T-helper 1 cell treated with Interleukin-12 subunit alpha and Interleukin-12 subunit beta and Interleukin-4 antibody, amounts not matched to agents 30 μg/mL and 1 μg/mL, for 36 hours (primary cell): Measurements from ENCODE around the gene WDR86.

Experiments
- H3K27ac Mint-ChIP-seq: one replicate; pipeline ENCODE4 v1.8.0; 2021; ENCODE audit warnings: mild to moderate bottlenecking, mixed read lengths
- H3K27me3 Mint-ChIP-seq: one replicate; pipeline ENCODE4 v1.8.0; 2021; ENCODE audit warnings: low read depth, mixed read lengths
- H3K36me3 Mint-ChIP-seq: one replicate; pipeline ENCODE4 v1.8.0; 2021; ENCODE audit warnings: low read depth, mixed read lengths
- H3K4me1 Mint-ChIP-seq: one replicate; pipeline ENCODE4 v1.8.0; 2021; ENCODE audit warnings: low read depth, mixed read lengths
- H3K4me3 Mint-ChIP-seq: one replicate; pipeline ENCODE4 v1.8.0; 2021; ENCODE audit warnings: mild to moderate bottlenecking, moderate library complexity, mixed read lengths
- H3K9me3 Mint-ChIP-seq: one replicate; pipeline ENCODE4 v1.8.0; 2021; ENCODE audit warnings: mixed read lengths

Gene WDR86

DNA sequence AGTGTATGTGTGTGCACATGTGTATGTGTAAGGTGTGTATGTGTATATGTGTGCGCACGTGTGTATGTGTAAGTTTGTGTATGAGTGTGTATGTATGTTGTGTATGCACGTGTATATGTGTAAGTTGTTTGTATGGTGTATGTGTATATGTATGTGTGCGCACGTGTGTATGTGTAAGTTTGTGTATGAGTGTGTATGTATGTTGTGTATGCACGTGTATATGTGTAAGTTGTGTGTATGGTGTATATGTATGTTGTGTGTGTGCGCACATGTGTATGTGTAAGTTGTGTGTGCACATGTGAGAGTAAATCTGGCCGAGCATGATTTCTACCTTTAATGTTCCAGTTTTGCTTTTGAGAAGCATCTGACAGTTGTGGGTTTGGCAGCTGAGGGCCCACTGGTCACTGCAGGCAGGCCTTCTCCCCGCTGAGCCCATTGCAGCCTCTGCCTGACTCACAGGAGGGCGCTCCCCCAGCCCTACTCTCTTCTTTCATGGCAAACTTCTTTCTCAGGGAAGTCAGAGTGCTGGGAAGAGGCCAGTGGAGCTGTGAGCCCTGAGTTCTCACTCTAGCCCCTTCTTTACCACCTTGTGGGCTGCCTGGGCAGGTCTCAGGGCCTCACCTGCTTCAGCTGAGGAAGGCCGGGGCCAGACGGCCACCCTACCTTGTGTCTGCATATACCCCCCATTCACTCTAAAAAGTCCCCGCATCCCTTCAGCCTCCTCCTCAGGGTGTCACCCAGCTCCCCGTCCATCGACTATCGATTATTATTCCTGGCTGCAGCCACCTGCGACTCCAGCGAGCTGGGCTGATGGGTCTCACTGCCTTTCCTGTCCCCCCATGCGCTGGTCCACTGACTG is 11.2 kb downstream of the WDR86 start:
- Mint-ChIP-seq H3K36me3 (no peaks in the 10 kb centered on the region), H3K4me3 (no peak overlapping the region), H3K4me1 (no peaks in the 10 kb centered on the region), H3K27ac (no peak overlapping the region), H3K27me3 (peaks cover 7% of the 10 kb centered on the region), H3K9me3 (no peaks in the 10 kb centered on the region)

DNA sequence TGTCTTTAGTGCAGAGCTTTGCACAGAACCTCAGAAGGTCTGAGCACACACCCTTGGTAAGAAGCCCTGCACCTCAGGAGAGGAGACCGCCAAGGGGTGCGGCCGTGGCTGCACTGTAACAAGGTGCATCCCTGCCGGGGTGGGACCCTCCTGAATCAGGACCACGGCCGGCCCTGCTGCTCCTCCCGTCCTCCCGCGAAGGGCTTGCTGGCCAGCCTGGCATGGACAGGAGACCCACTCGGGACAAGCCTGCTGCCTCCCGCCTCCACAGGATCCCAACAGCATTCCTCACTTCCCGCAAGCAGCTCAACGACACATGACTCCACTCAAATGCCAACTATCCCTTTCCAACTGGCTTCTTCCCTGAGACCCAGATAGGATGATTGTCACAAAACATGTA is 12.8 kb downstream of the WDR86 start:
- peaks cover 7% of the 10 kb centered on the region for H3K27me3 Mint-ChIP-seq
- no peak overlapping the region for H3K27ac Mint-ChIP-seq
- H3K9me3 Mint-ChIP-seq, result no peaks in the 10 kb centered on the region
- no peaks in the 10 kb centered on the region for H3K36me3 Mint-ChIP-seq
- H3K4me1 Mint-ChIP-seq, result no peaks in the 10 kb centered on the region
- no peak overlapping the region for H3K4me3 Mint-ChIP-seq

DNA sequence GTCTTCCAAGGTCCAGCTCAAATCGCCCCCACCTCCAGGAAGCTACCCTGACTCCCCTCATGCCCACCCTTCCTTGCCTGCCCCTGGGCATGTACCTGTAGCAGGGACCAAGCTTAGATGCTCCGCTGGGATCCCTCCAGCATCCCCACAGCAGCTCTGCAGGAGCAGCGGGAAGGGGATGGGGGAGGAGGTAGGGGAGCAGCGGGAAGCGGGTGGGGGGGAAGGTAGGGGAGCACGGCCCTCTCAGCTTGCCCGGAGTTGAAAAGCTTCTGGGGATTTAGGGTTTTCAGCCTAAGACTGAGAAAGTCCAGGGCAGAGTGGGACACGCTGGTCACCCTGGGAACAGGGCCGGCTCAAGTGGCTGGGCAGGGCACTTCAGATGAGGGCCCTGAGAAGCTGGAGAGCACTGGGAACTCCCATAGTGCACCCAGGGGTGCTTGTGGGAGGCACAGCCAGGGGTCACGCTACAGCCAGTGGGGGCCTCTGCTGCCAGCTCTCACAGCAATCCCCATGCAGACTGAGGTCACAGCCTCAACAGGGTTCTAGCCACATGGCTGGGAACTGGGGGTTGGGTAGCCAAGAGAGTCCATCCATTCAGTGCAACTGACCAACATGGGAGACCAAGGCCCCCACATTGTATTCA is 13.4 kb downstream of the WDR86 start:
- Mint-ChIP-seq H3K36me3 (no peaks in the 10 kb centered on the region), H3K9me3 (no peaks in the 10 kb centered on the region), H3K27me3 (peaks cover 7% of the 10 kb centered on the region), H3K27ac (no peak overlapping the region), H3K4me3 (no peak overlapping the region), H3K4me1 (no peaks in the 10 kb centered on the region)

DNA sequence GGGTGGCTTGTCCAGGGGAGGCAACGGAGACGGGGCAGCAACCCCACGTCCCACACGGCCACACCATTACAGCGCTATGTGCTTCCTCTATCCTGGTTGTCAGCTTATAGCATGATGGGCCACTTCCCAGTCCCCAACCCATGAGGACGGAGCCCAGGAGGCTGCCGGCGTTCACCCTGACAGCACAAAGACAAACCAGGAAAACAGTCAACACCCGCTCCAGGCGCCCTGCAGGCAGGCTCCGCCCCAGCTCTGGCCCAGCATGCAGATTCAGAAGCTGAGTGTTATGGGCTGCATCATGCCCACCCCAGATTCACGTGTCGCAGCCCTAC is 14.8 kb downstream of the WDR86 start:
- no peak overlapping the region for H3K4me3 Mint-ChIP-seq
- no peak overlapping the region for H3K27ac Mint-ChIP-seq
- no peaks in the 10 kb centered on the region for H3K9me3 Mint-ChIP-seq
- H3K36me3 Mint-ChIP-seq, result no peaks in the 10 kb centered on the region
- no peaks in the 10 kb centered on the region for H3K4me1 Mint-ChIP-seq
- no peaks in the 10 kb centered on the region for H3K27me3 Mint-ChIP-seq

DNA sequence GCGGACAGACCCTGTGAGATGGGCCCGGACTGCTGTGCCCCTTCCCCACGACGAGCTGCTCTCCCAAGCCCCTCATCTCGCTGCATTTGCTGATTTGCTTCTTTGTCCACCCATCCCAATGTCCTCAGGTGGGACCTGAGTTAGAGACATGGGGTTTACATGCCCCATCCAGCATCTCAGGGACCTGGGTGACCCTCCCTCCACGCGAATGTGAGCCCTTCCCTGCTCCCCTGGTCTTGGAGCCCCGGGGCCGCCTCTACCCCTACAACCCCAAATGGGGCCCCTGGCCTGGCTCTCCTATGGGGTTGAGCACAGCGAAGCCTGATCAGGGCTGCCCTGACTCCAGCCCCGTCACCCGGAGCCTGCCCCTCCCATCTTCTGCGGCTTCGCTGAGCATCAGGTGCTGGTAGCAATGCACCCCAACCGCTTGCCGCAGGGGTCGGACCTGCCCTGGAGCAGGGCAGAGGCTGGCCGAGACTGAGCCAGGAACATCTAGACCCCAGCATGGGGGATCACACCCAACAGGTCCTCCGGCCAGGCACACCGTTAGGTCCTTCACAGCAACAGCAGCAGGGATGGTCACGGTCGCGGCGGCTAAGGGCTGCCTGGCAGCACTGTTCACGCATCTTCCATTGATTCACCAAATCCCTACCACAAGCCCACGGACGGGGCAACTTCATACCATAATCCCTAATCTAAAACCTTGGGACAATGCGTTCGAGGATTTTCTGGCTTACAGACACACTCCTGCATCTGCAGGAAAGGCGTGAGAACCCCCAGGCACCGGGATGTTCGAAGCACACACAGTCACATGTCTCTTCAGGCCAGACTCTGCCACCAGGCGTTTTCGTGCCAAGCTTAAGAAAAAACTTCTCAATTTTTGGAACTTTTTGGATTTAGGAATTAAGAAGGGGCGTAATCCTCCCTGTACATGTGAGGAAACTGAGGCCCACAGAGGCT is 15.5 kb downstream of the WDR86 start:
- Mint-ChIP-seq H3K9me3 (no peaks in the 10 kb centered on the region), H3K4me3 (no peak overlapping the region), H3K27ac (no peak overlapping the region), H3K36me3 (no peaks in the 10 kb centered on the region), H3K27me3 (no peaks in the 10 kb centered on the region), H3K4me1 (no peaks in the 10 kb centered on the region)

GRCh38 chr7:151393031-151393977 is 16.5 kb downstream of the WDR86 start:
- Mint-ChIP-seq H3K4me1 (no peaks in the 10 kb centered on the region), H3K36me3 (no peaks in the 10 kb centered on the region), H3K27me3 (no peaks in the 10 kb centered on the region), H3K9me3 (no peaks in the 10 kb centered on the region), H3K4me3 (no peak overlapping the region), H3K27ac (no peak overlapping the region)

DNA sequence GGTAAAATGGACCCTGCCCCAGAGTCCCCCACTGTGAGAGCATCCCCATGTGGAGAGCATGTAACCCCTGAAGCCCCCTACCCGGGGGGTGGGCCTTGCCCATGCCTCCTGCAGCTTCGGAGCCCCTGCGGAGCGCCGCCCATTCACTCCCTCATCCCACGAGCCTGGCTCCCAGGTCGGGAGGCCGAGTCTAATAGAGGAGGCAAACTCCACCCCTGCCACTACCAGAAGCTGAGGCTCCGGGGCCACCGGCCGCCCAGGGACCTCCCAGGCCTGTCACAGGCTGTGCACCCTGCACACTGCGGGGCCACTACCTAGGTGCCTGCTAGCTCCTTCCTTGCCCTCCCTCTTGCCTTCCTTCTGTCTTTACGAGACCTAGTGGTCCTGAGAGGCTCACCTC is 17.4 kb downstream of the WDR86 start:
- H3K4me1 Mint-ChIP-seq, result no peaks in the 10 kb centered on the region
- no peaks in the 10 kb centered on the region for H3K27me3 Mint-ChIP-seq
- no peak overlapping the region for H3K4me3 Mint-ChIP-seq
- H3K9me3 Mint-ChIP-seq, result no peaks in the 10 kb centered on the region
- H3K27ac Mint-ChIP-seq, result no peak overlapping the region
- no peaks in the 10 kb centered on the region for H3K36me3 Mint-ChIP-seq

GRCh38 chr7:151392002-151392401 is 17.8 kb downstream of the WDR86 start:
- H3K4me1 Mint-ChIP-seq, result no peaks in the 10 kb centered on the region
- H3K27ac Mint-ChIP-seq, result no peak overlapping the region
- H3K27me3 Mint-ChIP-seq, result no peaks in the 10 kb centered on the region
- no peaks in the 10 kb centered on the region for H3K9me3 Mint-ChIP-seq
- H3K36me3 Mint-ChIP-seq, result no peaks in the 10 kb centered on the region
- no peak overlapping the region for H3K4me3 Mint-ChIP-seq

DNA sequence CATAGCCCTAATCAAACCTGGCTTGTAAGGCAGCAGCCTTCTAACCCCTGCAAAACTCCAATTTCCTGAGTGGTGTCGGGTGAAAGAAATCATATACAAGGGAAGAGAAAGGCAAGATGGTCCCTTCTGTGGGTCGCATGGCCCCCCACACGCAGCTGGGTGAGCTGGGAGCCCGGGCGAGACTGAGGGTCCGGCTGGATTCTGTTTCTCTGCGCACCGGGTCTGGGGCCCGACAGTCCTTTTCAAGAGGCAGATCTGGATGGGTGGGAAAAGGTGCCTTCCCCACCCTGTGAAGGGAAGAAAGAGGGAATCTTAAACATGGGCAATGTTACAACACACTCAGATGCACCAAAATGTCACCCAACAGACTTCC is 18.5 kb downstream of the WDR86 start:
- no peak overlapping the region for H3K27ac Mint-ChIP-seq
- no peaks in the 10 kb centered on the region for H3K36me3 Mint-ChIP-seq
- no peaks in the 10 kb centered on the region for H3K9me3 Mint-ChIP-seq
- H3K4me1 Mint-ChIP-seq, result no peaks in the 10 kb centered on the region
- H3K4me3 Mint-ChIP-seq, result no peak overlapping the region
- no peaks in the 10 kb centered on the region for H3K27me3 Mint-ChIP-seq

GRCh38 chr7:151390598-151391357 is 19.1 kb downstream of the WDR86 start:
- H3K27ac Mint-ChIP-seq, result no peak overlapping the region
- H3K4me3 Mint-ChIP-seq, result no peak overlapping the region

DNA sequence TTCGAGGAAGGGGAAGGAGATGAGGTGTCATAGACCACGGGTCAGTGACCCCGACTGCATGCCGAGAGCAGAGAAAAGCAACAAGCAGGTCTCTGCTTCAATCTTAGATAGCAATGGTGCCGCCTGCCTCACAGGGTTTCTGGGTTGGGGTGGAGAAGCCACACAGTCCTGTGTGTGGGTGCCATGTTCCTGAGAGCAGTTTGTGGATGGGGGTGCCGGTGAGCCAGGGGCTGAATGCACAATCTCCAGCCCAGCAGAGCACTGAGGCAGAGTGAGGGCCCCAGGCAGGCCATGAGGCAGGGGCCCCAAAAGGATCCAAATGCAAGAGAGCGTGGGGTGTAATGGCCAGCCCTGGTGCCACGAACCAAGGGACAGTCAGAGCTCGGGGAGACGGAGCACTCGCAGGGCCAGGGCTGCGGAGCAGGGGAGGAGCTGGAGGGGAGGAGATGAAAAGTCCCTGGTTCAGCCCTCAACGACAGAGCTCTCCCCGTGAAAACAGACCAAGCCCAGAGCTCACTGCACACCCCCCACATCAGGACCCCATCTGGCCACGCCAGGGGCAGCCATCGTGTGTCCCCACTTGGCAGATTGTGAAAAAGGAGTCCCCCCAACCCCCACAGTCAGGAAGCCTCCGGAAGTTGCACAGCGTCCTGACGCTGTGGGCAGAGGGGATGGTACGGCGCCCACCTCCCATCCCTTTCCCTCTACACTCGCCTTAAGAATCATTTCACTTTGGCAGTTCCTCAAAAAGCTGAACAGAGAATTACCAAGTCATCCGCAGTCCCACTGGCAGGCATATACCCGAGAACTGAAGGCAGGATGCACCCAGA is 19.9 kb downstream of the WDR86 start:
- H3K27me3 Mint-ChIP-seq, result peaks cover under 1% of the 10 kb centered on the region

More at GRCh38 chr7:151390598-151391357, 19.1 kb downstream of the WDR86 start:
- Mint-ChIP-seq H3K9me3 (no peaks in the 10 kb centered on the region), H3K27me3 (no peaks in the 10 kb centered on the region), H3K36me3 (no peaks in the 10 kb centered on the region), H3K4me1 (no peaks in the 10 kb centered on the region)

DNA sequence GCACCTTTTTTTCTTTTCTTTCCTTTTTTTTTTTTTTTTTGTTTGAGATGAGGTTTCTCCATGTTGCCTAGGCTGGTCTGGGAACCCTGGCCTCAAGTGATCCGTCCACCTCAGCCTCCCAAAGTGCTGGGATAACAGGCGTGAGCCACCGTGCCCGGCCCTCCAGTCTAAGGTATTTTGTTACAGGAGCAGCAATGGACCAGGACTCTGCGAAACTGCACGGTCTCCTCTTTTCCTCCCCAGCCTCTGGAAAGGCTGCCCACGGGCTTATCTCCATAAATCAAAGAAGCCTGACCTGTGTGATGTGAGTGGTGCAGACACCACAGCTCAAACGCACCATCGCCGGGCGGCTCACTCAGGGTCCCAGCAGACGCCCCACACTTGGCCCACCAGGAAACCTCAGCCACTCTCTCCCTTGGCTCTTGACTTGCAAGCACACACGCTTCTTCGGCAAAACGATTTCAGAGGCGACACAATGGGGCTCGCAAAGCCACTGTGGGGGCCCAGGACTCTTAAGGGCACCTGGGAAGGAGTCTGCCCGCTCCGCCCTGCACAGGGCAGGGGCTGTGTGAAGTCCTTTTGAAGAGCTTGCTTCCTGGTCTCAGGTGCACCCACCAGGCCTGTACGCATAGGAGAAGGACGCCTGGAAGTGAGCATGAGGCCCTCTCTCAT is 20.6 kb downstream of the WDR86 start:
- H3K27ac Mint-ChIP-seq, result no peak overlapping the region

More for the DNA sequence above, 19.9 kb downstream of the WDR86 start:
- H3K36me3 Mint-ChIP-seq, result no peaks in the 10 kb centered on the region
- H3K4me1 Mint-ChIP-seq, result no peaks in the 10 kb centered on the region
- no peaks in the 10 kb centered on the region for H3K9me3 Mint-ChIP-seq
- no peak overlapping the region for H3K4me3 Mint-ChIP-seq
- no peak overlapping the region for H3K27ac Mint-ChIP-seq

More for the DNA sequence above, 20.6 kb downstream of the WDR86 start:
- no peaks in the 10 kb centered on the region for H3K9me3 Mint-ChIP-seq
- no peaks in the 10 kb centered on the region for H3K4me1 Mint-ChIP-seq
- peaks cover 8% of the 10 kb centered on the region for H3K27me3 Mint-ChIP-seq
- H3K4me3 Mint-ChIP-seq, result no peak overlapping the region
- H3K36me3 Mint-ChIP-seq, result no peaks in the 10 kb centered on the region
